H9 (cell line): Measurements from ENCODE around the gene HCN4. TPM values are rescaled to one million over a fixed set of nuclear protein-coding genes. Genes with fewer than 3 reads are reported as not detected.

Experiments used
- DNase-seq: peaks from one replicate; pipeline ENCODE4 v3.0.0-alpha.2; 2017
- H2AFZ ChIP-seq: one replicate; pipeline ENCODE4 v1.6.1; 2013; ENCODE audit warnings: mild to moderate bottlenecking, low read length, control low read depth, moderate library complexity
- H2AK5ac ChIP-seq: 2 replicates; pipeline ENCODE4 v1.6.1; 2013; ENCODE audit warnings: low read length, control low read depth, mixed read lengths; ENCODE audit not compliant: insufficient read length
- H2BK120ac ChIP-seq: one replicate; pipeline ENCODE4 v1.6.1; 2013; ENCODE audit warnings: low read depth, mild to moderate bottlenecking, low read length, control low read depth, inconsistent platforms; ENCODE audit not compliant: poor library complexity, severe bottlenecking
- H2BK12ac ChIP-seq: 2 replicates; pipeline ENCODE4 v1.6.1; 2013; ENCODE audit warnings: low read length, control low read depth, mixed read lengths, low read depth; ENCODE audit not compliant: insufficient read length
- H2BK15ac ChIP-seq: 2 replicates; pipeline ENCODE4 v1.6.1; 2013; ENCODE audit warnings: low read depth, low read length, control low read depth
- H2BK20ac ChIP-seq: one replicate; pipeline ENCODE4 v1.6.1; 2013; ENCODE audit warnings: low read depth, mild to moderate bottlenecking, low read length, control low read depth, inconsistent platforms; ENCODE audit not compliant: poor library complexity, severe bottlenecking
- H2BK5ac ChIP-seq: 2 replicates; pipeline ENCODE4 v1.6.1; 2013; ENCODE audit warnings: low read length, control low read depth, mixed read lengths; ENCODE audit not compliant: insufficient read length
- H3K14ac ChIP-seq: 2 replicates; pipeline ENCODE4 v1.6.1; 2013; ENCODE audit warnings: low read length, control low read depth; ENCODE audit not compliant: insufficient read depth
- H3K18ac ChIP-seq: 2 replicates; pipeline ENCODE4 v1.6.1; 2013; ENCODE audit warnings: low read depth, mild to moderate bottlenecking, mixed read lengths, low read length, control low read depth; ENCODE audit not compliant: insufficient read length
- H3K23ac ChIP-seq: 2 replicates; pipeline ENCODE4 v1.6.1; 2013; ENCODE audit warnings: low read length, control low read depth, mixed read lengths, low read depth; ENCODE audit not compliant: insufficient read length
- H3K23me2 ChIP-seq: 2 replicates; pipeline ENCODE4 v1.6.1; 2013; ENCODE audit warnings: low read depth, mild to moderate bottlenecking, mixed read lengths, low read length, control low read depth; ENCODE audit not compliant: insufficient read length, poor library complexity, severe bottlenecking
- H3K27ac ChIP-seq: 2 replicates; pipeline ENCODE4 v1.5.1; 2013; ENCODE audit warnings: low read length, control low read depth, mixed read lengths, low read depth; ENCODE audit not compliant: insufficient read length
- H3K27me3 ChIP-seq: 2 replicates; pipeline ENCODE4 v1.6.1; 2013; ENCODE audit warnings: low read length, control low read depth, inconsistent platforms; ENCODE audit not compliant: insufficient read depth
- H3K4ac ChIP-seq: 2 replicates; pipeline ENCODE4 v1.6.1; 2013; ENCODE audit warnings: low read depth, mild to moderate bottlenecking, control low read depth, inconsistent platforms, low read length, moderate library complexity
- H3K4me1 ChIP-seq: 2 replicates; pipeline ENCODE4 v1.6.1; 2013; ENCODE audit warnings: low read length, control low read depth, inconsistent platforms; ENCODE audit not compliant: insufficient read depth
- H3K4me2 ChIP-seq: 2 replicates; pipeline ENCODE4 v1.6.1; 2013; ENCODE audit warnings: low read length, control low read depth, mixed read lengths; ENCODE audit not compliant: insufficient read length, insufficient read depth
- H3K56ac ChIP-seq: 2 replicates; pipeline ENCODE4 v1.6.1; 2013; ENCODE audit warnings: low read depth, mild to moderate bottlenecking, mixed read lengths, low read length, control low read depth; ENCODE audit not compliant: insufficient read length
- H3K79me1 ChIP-seq: 2 replicates; pipeline ENCODE4 v1.6.1; 2013; ENCODE audit warnings: low read depth, mild to moderate bottlenecking, moderate library complexity, low read length, control low read depth, inconsistent platforms; ENCODE audit not compliant: insufficient read depth, poor library complexity, severe bottlenecking
- H3K79me2 ChIP-seq: 2 replicates; pipeline ENCODE4 v1.6.1; 2013; ENCODE audit warnings: low read length, control low read depth, inconsistent platforms; ENCODE audit not compliant: insufficient read depth
- H3K9ac ChIP-seq: 2 replicates; pipeline ENCODE4 v1.6.1; 2013; ENCODE audit warnings: low read length, control low read depth, mixed read lengths; ENCODE audit not compliant: insufficient read length; ENCODE audit errors: extremely low read depth
- H3K9me3 ChIP-seq: one replicate; pipeline ENCODE4 v1.6.1; 2013; ENCODE audit warnings: low read depth, low read length, inconsistent platforms; ENCODE audit not compliant: control insufficient read depth
- H3T11ph ChIP-seq: one replicate; pipeline ENCODE4 v1.6.1; 2013; ENCODE audit warnings: mild to moderate bottlenecking, low read length, control low read depth, inconsistent platforms
- H4K20me1 ChIP-seq: one replicate; pipeline ENCODE4 v1.6.1; 2013; ENCODE audit not compliant: control insufficient read depth, insufficient read length, insufficient read depth
- H4K5ac ChIP-seq: 2 replicates; pipeline ENCODE4 v1.6.1; 2013; ENCODE audit warnings: low read depth, mild to moderate bottlenecking, mixed read lengths, low read length, control low read depth; ENCODE audit not compliant: insufficient read length
- H4K8ac ChIP-seq: replicated peaks from 2 replicates; pipeline ENCODE4 v1.6.1; 2013; ENCODE audit warnings: low read length, control low read depth, mixed read lengths, low read depth; ENCODE audit not compliant: insufficient read length
- H4K91ac ChIP-seq: 2 replicates; pipeline ENCODE4 v1.6.1; 2013; ENCODE audit warnings: low read depth, mild to moderate bottlenecking, moderate library complexity, mixed read lengths, low read length, control low read depth; ENCODE audit not compliant: insufficient read length
- H3K27ac Mint-ChIP-seq, 3 experiments: 2 replicates in 2 of 3; 3 replicates in 1 of 3; pipeline ENCODE4 v1.8.0; 2020 to 2021; ENCODE audit warnings: mixed read lengths in 3 of 3, mild to moderate bottlenecking in 1 of 3, moderate library complexity in 1 of 3
- H3K27me3 Mint-ChIP-seq: 2 replicates; pipeline ENCODE4 v1.8.0; 2021; ENCODE audit warnings: low read depth, mild to moderate bottlenecking, moderate library complexity, mixed read lengths
- H3K36me3 Mint-ChIP-seq, 3 experiments: 2 replicates in 2 of 3; 3 replicates in 1 of 3; pipeline ENCODE4 v1.8.0; 2020 to 2021; ENCODE audit warnings: low read depth in 3 of 3, mixed read lengths in 3 of 3; ENCODE audit not compliant: insufficient read depth in 1 of 3
- H3K4me1 Mint-ChIP-seq, 2 experiments: 2 replicates each; pipeline ENCODE4 v1.8.0; 2020; ENCODE audit warnings: mixed read lengths in 2 of 2
- H3K4me3 Mint-ChIP-seq, 2 experiments: 2 replicates in 1 of 2; 3 replicates in 1 of 2; pipeline ENCODE4 v1.8.0; 2020 to 2021; ENCODE audit warnings: mild to moderate bottlenecking in 2 of 2, mixed read lengths in 2 of 2, moderate library complexity in 1 of 2
- H3K9me3 Mint-ChIP-seq, 2 experiments: 2 replicates in 1 of 2; 3 replicates in 1 of 2; pipeline ENCODE4 v1.8.0; 2020; ENCODE audit warnings: mild to moderate bottlenecking in 2 of 2, mixed read lengths in 2 of 2, moderate library complexity in 1 of 2
- whole genome bisulfite sequencing: extraction: QIAGEN DNeasy Blood & Tissue Kit; methylation state at CpG from one replicate; pipeline ENCODE4 v1.1.7; 2013; ENCODE audit warnings: missing lambda C conversion rate, low lambda C conversion rate, mixed read lengths; ENCODE audit not compliant: insufficient read length; ENCODE audit errors: extremely low coverage; 5-methylcytosine and 5-hydroxymethylcytosine counted together
- total RNA-seq: library from RNA; stranded (reverse); gene quantifications from 2 replicates; pipeline ENCODE4 v1.2.1, GENCODE V29; 2021
- TF ChIP-seq, protein P1 (sequence below): fragments of 200-600 bp; sonication (generic); conservative IDR thresholded peaks from 3 replicates; pipeline ENCODE4 v1.8.0; 2021; ENCODE audit warnings: antibody characterized with exemption, mild to moderate bottlenecking

HCN4 gene
- total RNA-seq, 1 experiment from 2014 or later, result 10.5 TPM

DNA sequence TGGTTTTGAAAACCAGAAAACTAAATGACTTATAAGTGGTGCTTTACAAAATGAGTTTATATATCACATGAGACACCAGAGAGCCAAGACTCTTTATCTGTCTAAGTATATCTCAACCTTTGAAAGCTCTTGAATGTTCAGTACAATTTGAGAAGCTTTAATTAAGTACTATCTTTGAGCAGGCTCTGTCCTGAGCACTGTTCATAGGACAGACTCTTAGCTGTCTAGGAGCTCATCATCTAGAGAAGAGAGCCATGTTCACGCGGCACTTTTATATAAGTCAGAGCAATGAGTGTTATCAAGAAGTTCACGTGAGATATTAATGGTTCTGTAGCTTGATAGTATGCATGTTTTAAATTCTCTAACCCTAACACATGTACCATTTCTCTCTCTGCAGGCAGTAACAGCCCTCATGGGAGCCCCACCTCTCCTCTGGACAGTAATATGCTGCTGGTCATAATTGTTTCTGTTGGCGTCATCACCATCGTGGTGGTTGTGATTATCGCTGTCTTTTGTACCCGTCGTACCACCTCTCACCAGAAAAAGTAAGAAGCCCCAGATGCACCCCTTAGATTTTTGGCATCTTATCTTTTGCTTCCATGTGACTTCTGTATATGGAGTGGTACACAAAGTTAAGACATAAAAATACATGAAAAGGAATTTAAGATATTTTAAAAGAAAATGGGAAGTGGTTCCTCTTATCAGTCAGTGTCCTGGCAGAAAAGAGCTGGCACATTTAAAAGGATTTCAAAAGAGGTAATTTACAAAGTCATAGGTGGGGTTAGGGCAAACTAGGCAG lies 86.0 kb downstream of the HCN4 start:
- H2BK20ac ChIP-seq, result no peak overlapping the region
- H3K36me3 Mint-ChIP-seq, result peaks cover 0 to 35% (median 35%) of the 10 kb centered on the region in 3 experiments; a peak in 5 of 7 replicates
- no CpG with 5 or more reads among the region's 8 CpGs for WGBS
- H4K91ac ChIP-seq, result no peak overlapping the region
- TF ChIP-seq, protein P1, sequence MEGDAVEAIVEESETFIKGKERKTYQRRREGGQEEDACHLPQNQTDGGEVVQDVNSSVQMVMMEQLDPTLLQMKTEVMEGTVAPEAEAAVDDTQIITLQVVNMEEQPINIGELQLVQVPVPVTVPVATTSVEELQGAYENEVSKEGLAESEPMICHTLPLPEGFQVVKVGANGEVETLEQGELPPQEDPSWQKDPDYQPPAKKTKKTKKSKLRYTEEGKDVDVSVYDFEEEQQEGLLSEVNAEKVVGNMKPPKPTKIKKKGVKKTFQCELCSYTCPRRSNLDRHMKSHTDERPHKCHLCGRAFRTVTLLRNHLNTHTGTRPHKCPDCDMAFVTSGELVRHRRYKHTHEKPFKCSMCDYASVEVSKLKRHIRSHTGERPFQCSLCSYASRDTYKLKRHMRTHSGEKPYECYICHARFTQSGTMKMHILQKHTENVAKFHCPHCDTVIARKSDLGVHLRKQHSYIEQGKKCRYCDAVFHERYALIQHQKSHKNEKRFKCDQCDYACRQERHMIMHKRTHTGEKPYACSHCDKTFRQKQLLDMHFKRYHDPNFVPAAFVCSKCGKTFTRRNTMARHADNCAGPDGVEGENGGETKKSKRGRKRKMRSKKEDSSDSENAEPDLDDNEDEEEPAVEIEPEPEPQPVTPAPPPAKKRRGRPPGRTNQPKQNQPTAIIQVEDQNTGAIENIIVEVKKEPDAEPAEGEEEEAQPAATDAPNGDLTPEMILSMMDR, result no peak
- no peaks in the 10 kb centered on the region for H3K4me1 Mint-ChIP-seq
- H3K56ac ChIP-seq, result no peak overlapping the region
- H4K20me1 ChIP-seq, result no peaks in the 10 kb centered on the region
- H3K79me2 ChIP-seq, result no peaks in the 10 kb centered on the region
- H4K8ac ChIP-seq, result no peak overlapping the region
- H2BK15ac ChIP-seq, result no peak overlapping the region
- H3K9me3 Mint-ChIP-seq, result no peaks in the 10 kb centered on the region
- H3K9me3 ChIP-seq, result no peaks in the 10 kb centered on the region
- H3K4me3 Mint-ChIP-seq, result no peak overlapping the region
- H3K27me3 Mint-ChIP-seq, result no peaks in the 10 kb centered on the region
- no peaks in the 10 kb centered on the region for H3K27me3 ChIP-seq
- no peak overlapping the region for H2AK5ac ChIP-seq
- H3K4ac ChIP-seq, result no peak overlapping the region
- H3T11ph ChIP-seq, result no peak overlapping the region
- H3K18ac ChIP-seq, result no peak overlapping the region
- DNase-seq, result no peak
- H3K23ac ChIP-seq, result no peak overlapping the region
- H3K27ac ChIP-seq, result no peak overlapping the region
- H2AFZ ChIP-seq, result no peak overlapping the region
- H3K4me2 ChIP-seq, result no peak overlapping the region
- H3K79me1 ChIP-seq, result no peaks in the 10 kb centered on the region
- H3K4me1 ChIP-seq, result no peaks in the 10 kb centered on the region
- no peak overlapping the region for H2BK120ac ChIP-seq
- H3K14ac ChIP-seq, result no peak overlapping the region
- H3K27ac Mint-ChIP-seq, result no peak overlapping the region
- H2BK12ac ChIP-seq, result no peak overlapping the region
- no peak overlapping the region for H2BK5ac ChIP-seq
- no peak overlapping the region for H4K5ac ChIP-seq
- H3K9ac ChIP-seq, result no peak overlapping the region
- no peaks in the 10 kb centered on the region for H3K23me2 ChIP-seq
